ENCODE data around the gene GMDS. TPM values are rescaled to one million over a fixed set of nuclear protein-coding genes. Genes with fewer than 3 reads are reported as not detected.

The GMDS gene
- polyA plus RNA-seq, 1 donor (not counting 4 experiments of a cell fraction or from before 2014, with no cell fraction given): 22.1 TPM

DNA sequence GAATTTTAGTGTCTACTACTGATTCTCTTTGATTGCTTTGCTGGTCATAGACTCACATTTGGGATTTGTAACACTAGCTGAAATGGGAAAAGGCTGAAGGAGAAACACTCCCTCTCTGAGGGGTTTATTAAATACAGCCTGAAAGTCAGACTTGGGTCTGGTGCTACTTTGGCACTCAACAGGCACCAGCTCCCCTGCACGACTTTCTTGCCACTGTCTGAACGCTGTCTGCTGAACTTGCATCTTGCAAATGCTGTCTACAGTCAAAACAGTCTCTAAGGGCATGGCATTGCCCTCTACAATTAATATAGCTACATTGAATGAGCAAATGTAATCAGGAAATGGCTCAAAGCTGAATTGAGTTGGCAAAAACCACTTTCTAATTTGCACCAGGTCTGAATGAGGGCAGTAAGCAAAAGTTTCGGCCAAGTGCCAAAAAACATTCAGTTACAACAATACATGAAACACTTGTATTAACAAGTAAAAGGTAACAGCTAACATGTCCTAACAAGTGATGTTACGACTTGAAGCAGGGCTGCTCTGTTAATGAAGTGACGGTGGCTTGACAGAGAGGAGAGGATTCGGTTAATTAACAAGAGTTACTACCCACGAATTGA, 516.2 kb downstream of the GMDS start:
- Histone ChIP-seq H2AFZ (ENCODE audit: control insufficient read depth, low read length) (no peak overlapping the region), H3K4me1 (ENCODE audit: control insufficient read depth, extremely low read depth, insufficient read depth, low read length) (peaks cover 21% of the 10 kb centered on the region), H3K27me3 (ENCODE audit: control insufficient read depth, extremely low read depth, insufficient read depth, low read length) (no peaks in the 10 kb centered on the region), H3K4me2 (ENCODE audit: control insufficient read depth, extremely low read depth, insufficient read depth, low read depth, low read length) (peak overlapping the region; percentile 76), H3K9ac (ENCODE audit: control insufficient read depth, extremely low read depth, insufficient read depth, low read length) (no peak overlapping the region), H3K4me3 (ENCODE audit: control insufficient read depth in 2 of 3, extremely low read depth in 1 of 3, insufficient read depth in 2 of 3, low read depth in 1 of 3, low read length in 3 of 3) (no peak overlapping the region), H4K20me1 (ENCODE audit: control insufficient read depth, extremely low read depth, insufficient read depth, low read length) (no peaks in the 10 kb centered on the region), H3K27ac (ENCODE audit: control insufficient read depth, insufficient read depth, low read length) (no peak overlapping the region), H3K9me1 (ENCODE audit: control insufficient read depth, extremely low read depth, insufficient read depth, low read length) (no peaks in the 10 kb centered on the region), H3K9me3 (ENCODE audit: control insufficient read depth, low read depth, low read length) (no peaks in the 10 kb centered on the region), H3K79me2 (ENCODE audit: control insufficient read depth, insufficient read depth, low read length) (no peaks in the 10 kb centered on the region), H3K36me3 (ENCODE audit: control insufficient read depth in 2 of 2, extremely low read depth in 1 of 2, insufficient read depth in 2 of 2, low read length in 2 of 2) (no peaks in the 10 kb centered on the region)
- FAIRE-seq (peak; percentile 97), DNase-seq (ENCODE audit: low read depth, low spot score) (peak; percentile 68)
- TF ChIP-seq, protein P1, sequence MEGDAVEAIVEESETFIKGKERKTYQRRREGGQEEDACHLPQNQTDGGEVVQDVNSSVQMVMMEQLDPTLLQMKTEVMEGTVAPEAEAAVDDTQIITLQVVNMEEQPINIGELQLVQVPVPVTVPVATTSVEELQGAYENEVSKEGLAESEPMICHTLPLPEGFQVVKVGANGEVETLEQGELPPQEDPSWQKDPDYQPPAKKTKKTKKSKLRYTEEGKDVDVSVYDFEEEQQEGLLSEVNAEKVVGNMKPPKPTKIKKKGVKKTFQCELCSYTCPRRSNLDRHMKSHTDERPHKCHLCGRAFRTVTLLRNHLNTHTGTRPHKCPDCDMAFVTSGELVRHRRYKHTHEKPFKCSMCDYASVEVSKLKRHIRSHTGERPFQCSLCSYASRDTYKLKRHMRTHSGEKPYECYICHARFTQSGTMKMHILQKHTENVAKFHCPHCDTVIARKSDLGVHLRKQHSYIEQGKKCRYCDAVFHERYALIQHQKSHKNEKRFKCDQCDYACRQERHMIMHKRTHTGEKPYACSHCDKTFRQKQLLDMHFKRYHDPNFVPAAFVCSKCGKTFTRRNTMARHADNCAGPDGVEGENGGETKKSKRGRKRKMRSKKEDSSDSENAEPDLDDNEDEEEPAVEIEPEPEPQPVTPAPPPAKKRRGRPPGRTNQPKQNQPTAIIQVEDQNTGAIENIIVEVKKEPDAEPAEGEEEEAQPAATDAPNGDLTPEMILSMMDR (optimal IDR thresholded peaks at IDR 0.05 in 1 of 3, IDR thresholded peaks at IDR 0.05 in 1 of 3, conservative IDR thresholded peaks at IDR 0.05 in 1 of 3; ENCODE audit: extremely low read depth in 1 of 3, insufficient read depth in 2 of 3, low read length in 3 of 3): no peak
- TF ChIP-seq EZH2 (IDR thresholded peaks at IDR 0.05; ENCODE audit: low read length): no peak
- dilution Hi-C loops (cut with MboI; ENCODE audit: extremely low pct_ligation_motif_present, low sequenced_read_pairs): no loop called here

DNA sequence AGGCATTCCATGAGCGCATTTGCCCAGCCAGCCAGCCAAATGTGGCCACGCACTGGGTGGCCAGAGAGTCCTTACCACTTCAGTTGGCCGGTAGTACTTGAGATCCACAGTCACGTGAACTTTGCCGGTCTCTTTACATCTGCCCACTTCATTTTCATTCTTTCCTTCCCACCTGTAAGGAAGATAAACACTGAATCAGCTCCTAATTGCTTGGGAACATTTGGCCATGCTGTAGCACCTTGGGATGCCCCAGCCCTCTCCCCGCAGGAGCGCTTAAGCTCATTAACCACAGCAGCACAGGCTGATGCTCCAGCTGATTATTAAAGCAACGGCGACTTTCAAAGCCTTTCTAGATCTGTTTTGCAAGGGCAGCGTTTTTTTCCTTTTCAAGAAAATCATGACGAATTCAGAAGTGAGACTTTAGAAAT, 519.0 kb downstream of the GMDS start:
- no peak for FAIRE-seq
- dilution Hi-C loops (cut with MboI; ENCODE audit: extremely low pct_ligation_motif_present, low sequenced_read_pairs): no loop called here

More for the DNA sequence above, 519.0 kb downstream of the GMDS start:
- Histone ChIP-seq H3K4me1 (ENCODE audit: control insufficient read depth, extremely low read depth, insufficient read depth, low read length) (peaks cover 26% of the 10 kb centered on the region), H3K79me2 (ENCODE audit: control insufficient read depth, insufficient read depth, low read length) (no peaks in the 10 kb centered on the region), H3K27ac (ENCODE audit: control insufficient read depth, insufficient read depth, low read length) (no peak overlapping the region), H3K27me3 (ENCODE audit: control insufficient read depth, extremely low read depth, insufficient read depth, low read length) (no peaks in the 10 kb centered on the region), H3K9me3 (ENCODE audit: control insufficient read depth, low read depth, low read length) (no peaks in the 10 kb centered on the region), H3K36me3 (ENCODE audit: control insufficient read depth in 2 of 2, extremely low read depth in 1 of 2, insufficient read depth in 2 of 2, low read length in 2 of 2) (no peaks in the 10 kb centered on the region), H3K9me1 (ENCODE audit: control insufficient read depth, extremely low read depth, insufficient read depth, low read length) (no peaks in the 10 kb centered on the region), H4K20me1 (ENCODE audit: control insufficient read depth, extremely low read depth, insufficient read depth, low read length) (no peaks in the 10 kb centered on the region), H3K4me3 (ENCODE audit: control insufficient read depth in 2 of 3, extremely low read depth in 1 of 3, insufficient read depth in 2 of 3, low read depth in 1 of 3, low read length in 3 of 3) (no peak overlapping the region), H3K9ac (ENCODE audit: control insufficient read depth, extremely low read depth, insufficient read depth, low read length) (no peak overlapping the region), H2AFZ (ENCODE audit: control insufficient read depth, low read length) (no peak overlapping the region), H3K4me2 (ENCODE audit: control insufficient read depth, extremely low read depth, insufficient read depth, low read depth, low read length) (no peak overlapping the region)
- DNase-seq (ENCODE audit: low read depth, low spot score): no peak
- TF ChIP-seq, protein P1 (optimal IDR thresholded peaks at IDR 0.05 in 1 of 3, IDR thresholded peaks at IDR 0.05 in 1 of 3, conservative IDR thresholded peaks at IDR 0.05 in 1 of 3; ENCODE audit: extremely low read depth in 1 of 3, insufficient read depth in 2 of 3, low read length in 3 of 3): no peak
- no peak for TF ChIP-seq EZH2 (IDR thresholded peaks at IDR 0.05; ENCODE audit: low read length)

Measured in keratinocyte (primary cell).